ENCODE results near the gene ATP8B4. TPM values are rescaled to one million over a fixed set of nuclear protein-coding genes. Genes with fewer than 3 reads are reported as not detected.

Gene ATP8B4
- total and polyA plus RNA-seq, 10 of the 15 experiments (the other 5 are each of a cell fraction or from before 2014, with no cell fraction given), result 0.02 to 0.94 (median 0.19) TPM

DNA sequence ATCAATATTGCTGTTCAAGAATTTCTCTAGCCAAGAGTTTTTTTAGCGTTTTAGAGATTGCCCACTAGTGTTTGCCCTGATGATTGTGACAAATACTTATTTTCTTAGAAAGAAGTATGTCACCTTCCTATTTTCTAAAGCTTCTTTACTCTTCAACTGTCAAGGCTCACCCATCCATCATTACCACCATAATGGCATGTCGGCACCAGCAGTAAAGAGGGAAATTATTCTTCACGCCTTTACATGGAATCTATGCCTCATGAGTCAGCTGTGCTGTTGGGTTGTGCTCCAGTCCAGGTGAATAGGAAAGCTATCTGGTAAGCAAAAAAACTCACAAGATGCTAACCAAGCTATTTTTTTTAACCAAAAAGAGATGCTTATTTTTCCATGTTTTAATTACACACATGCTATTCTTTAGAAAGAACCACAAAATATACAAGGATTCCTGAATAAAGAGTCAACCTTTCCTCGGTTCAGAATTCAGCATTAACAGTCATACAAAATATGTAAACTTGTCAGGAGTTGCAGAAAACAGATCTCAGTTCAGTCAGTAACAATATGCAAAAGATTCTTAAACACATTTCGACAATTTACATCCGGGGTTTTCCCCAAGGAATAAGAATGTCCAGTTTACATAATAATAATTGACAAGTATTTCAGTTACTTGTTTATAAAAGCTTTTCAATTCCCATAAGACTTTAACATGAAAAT lies 128.0 kb downstream of the ATP8B4 start:
- no peaks in the 10 kb centered on the region for H3K79me2 ChIP-seq (ENCODE audit: control insufficient read depth, insufficient read depth, low read length)

More for the DNA sequence above, 128.0 kb downstream of the ATP8B4 start:
- RAD21 ChIA-PET (ENCODE audit: unreplicated experiment), result interaction anchor here (0.6 to 1.5 kb wide), 3 partner anchors 11 to 1034 kb away, joined by 3 to 5 read pairs (median 4); no protein-coding TSS in a partner anchor
- ATAC-seq, result no peak
- POLR2A ChIA-PET, result no interaction called here
- H4K20me1 ChIP-seq (ENCODE audit: control insufficient read depth, insufficient read depth), result no peaks in the 10 kb centered on the region
- CTCF ChIA-PET, result interaction anchor here (1.0 to 3.5 kb wide), 4 partner anchors 11 to 61 kb away, joined by 3 to 26 read pairs (median 3); no protein-coding TSS in a partner anchor
- no peaks in the 10 kb centered on the region for H3K27me3 ChIP-seq (replicated peaks in 1 of 2; ENCODE audit: control insufficient read depth in 2 of 2, insufficient read depth in 2 of 2, low read length in 1 of 2)
- H3K9ac ChIP-seq (ENCODE audit: control insufficient read depth, insufficient read depth, low read length), result no peak overlapping the region
- intact Hi-C loops (cut with micrococcal nuclease; ENCODE audit: unreplicated experiment) (no loop called here), in situ Hi-C loops (cut with MboI) (no loop called here)
- TF ChIP-seq PAX8 (IDR thresholded peaks at IDR 0.05), result no peak
- TF ChIP-seq MXI1 (IDR thresholded peaks at IDR 0.05; ENCODE audit: low read depth, low read length), result no peak
- TF ChIP-seq CHD2 (IDR thresholded peaks at IDR 0.05; ENCODE audit: borderline replicate concordance, low read depth, low read length), result no peak
- no peak for TF ChIP-seq ESRRA (IDR thresholded peaks at IDR 0.05; ENCODE audit: low read length)
- no peak for TF ChIP-seq KDM1A (IDR thresholded peaks at IDR 0.05; ENCODE audit: borderline replicate concordance)
- no peak for TF ChIP-seq TBL1XR1 (IDR thresholded peaks at IDR 0.05; ENCODE audit: low read depth, low read length)
- no peak for TF ChIP-seq SREBF2 (IDR thresholded peaks at IDR 0.05; ENCODE audit: low read length)
- TF ChIP-seq MLLT1 (IDR thresholded peaks at IDR 0.05), result no peak
- BruUV-seq (replicated peaks), result no TSS peak
- no peak for FAIRE-seq
- H3K36me3 ChIP-seq (ENCODE audit: control insufficient read depth in 2 of 2, insufficient read depth in 2 of 2, low read length in 1 of 2), result no peaks in the 10 kb centered on the region
- DNase-seq (ENCODE audit: low read depth, low spot score), result no peak
- SMC1A ChIA-PET (ENCODE audit: uncharacterized antibody, unreplicated experiment), result interaction anchor here (0.6 to 4.2 kb wide), 8 partner anchors 12 to 598 kb away, joined by 3 to 24 read pairs (median 6); no protein-coding TSS in a partner anchor
- 35% methylated on average over 6 of the region's 6 CpGs for WGBS (ENCODE audit: insufficient coverage, insufficient replicate concordance, low lambda C conversion rate, missing lambda C conversion rate)
- H3K4me1 ChIP-seq (ENCODE audit: control insufficient read depth, insufficient read depth, low read length), result no peaks in the 10 kb centered on the region
- H3K4me3 ChIP-seq, result no peak overlapping the region
- no peaks in the 10 kb centered on the region for H3K9me3 ChIP-seq (replicated peaks; ENCODE audit: control insufficient read depth, insufficient read depth, low read length)
- H3K4me2 ChIP-seq (ENCODE audit: control insufficient read depth, insufficient read depth), result no peak overlapping the region
- no peak overlapping the region for H2AFZ ChIP-seq (ENCODE audit: control insufficient read depth, low read depth, low read length)
- no peak overlapping the region for H3K27ac ChIP-seq (ENCODE audit: control insufficient read depth, insufficient read depth)

All from GM12878 (cell line).